GM12874 (cell line): Measurements from ENCODE around the gene GPR183.

ENCODE experiments used
- CTCF ChIP-seq: IDR thresholded peaks from 2 replicates; pipeline ENCODE4 v1.5.1; 2011; ENCODE audit warnings: low read depth, mild to moderate bottlenecking, control low read depth, low read length, moderate library complexity; ENCODE audit not compliant: insufficient read depth

The GPR183 gene

GRCh38 chr13:99344610-99345208 lies 37.5 kb upstream of the GPR183 start:
- no peak for TF ChIP-seq CTCF

GRCh38 chr13:99342723-99343315 lies 35.6 kb upstream of the GPR183 start:
- TF ChIP-seq CTCF, result no peak

- no peak for TF ChIP-seq CTCF
Measured at GRCh38 chr13:99341969-99342722, 34.9 kb upstream of the GPR183 start.

GRCh38 chr13:99340638-99341037 lies 33.4 kb upstream of the GPR183 start:
- TF ChIP-seq CTCF, result no peak

GRCh38 chr13:99339736-99340397 lies 32.7 kb upstream of the GPR183 start:
- TF ChIP-seq CTCF, result no peak

- no peak for TF ChIP-seq CTCF
Measured at GRCh38 chr13:99339230-99339721, 32.1 kb upstream of the GPR183 start.

- no peak for TF ChIP-seq CTCF
Measured at GRCh38 chr13:99335603-99336002, 28.4 kb upstream of the GPR183 start.
